ENCODE measurements around the gene FXYD7. TPM values are rescaled to one million over a fixed set of nuclear protein-coding genes. Genes with fewer than 3 reads are reported as not detected.

FXYD7 gene
- total RNA-seq, 3 donors from 2014 or later: 1.5 TPM; not detected in 2

DNA sequence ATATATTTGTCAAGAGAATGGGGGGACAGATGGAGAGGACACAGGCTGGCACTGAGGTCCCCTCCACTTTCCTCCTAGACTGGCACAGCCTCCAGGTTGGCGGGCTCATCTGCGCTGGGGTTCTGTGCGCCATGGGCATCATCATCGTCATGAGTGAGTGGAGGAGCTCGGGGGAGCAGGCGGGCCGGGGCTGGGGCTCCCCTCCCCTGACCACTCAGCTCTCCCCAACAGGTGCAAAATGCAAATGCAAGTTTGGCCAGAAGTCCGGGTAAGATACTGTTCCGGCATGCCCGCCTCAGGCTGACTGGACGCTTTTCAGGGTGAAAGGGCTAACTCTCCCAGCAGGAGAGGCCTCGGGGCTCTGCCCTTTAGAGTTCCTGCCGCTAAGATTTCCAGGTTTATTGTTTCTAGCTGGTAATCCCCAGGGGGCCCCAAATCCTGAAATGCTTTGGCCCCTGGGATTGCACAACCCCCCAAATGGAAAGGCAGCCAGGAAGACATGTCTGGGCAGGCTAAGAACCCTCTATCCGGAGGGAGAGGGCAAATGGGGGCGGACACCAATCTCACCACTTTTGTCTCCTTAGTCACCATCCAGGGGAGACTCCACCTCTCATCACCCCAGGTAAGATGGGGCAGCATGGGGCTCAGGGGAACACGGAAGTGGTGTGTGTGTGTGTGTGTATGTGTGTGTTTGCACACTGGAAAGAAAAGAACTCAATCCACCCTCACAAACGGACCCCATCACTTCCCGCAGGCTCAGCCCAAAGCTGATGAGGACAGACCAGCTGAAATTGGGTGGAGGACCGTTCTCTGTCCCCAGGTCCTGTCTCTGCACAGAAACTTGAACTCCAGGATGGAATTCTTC, 20.1 kb upstream of the FXYD7 start:
- Histone ChIP-seq H3K9me3 (no peaks in the 10 kb centered on the region), H3K36me3 (ENCODE audit: low read depth) (peaks cover 3% of the 10 kb centered on the region), H3K4me1 (ENCODE audit: low read depth) (peaks cover 59% of the 10 kb centered on the region), H3K4me3 (no peak overlapping the region)
- TF ChIP-seq, protein P1, sequence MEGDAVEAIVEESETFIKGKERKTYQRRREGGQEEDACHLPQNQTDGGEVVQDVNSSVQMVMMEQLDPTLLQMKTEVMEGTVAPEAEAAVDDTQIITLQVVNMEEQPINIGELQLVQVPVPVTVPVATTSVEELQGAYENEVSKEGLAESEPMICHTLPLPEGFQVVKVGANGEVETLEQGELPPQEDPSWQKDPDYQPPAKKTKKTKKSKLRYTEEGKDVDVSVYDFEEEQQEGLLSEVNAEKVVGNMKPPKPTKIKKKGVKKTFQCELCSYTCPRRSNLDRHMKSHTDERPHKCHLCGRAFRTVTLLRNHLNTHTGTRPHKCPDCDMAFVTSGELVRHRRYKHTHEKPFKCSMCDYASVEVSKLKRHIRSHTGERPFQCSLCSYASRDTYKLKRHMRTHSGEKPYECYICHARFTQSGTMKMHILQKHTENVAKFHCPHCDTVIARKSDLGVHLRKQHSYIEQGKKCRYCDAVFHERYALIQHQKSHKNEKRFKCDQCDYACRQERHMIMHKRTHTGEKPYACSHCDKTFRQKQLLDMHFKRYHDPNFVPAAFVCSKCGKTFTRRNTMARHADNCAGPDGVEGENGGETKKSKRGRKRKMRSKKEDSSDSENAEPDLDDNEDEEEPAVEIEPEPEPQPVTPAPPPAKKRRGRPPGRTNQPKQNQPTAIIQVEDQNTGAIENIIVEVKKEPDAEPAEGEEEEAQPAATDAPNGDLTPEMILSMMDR (IDR thresholded peaks at IDR 0.05): no peak
- intact Hi-C loops (cut with DNase I, micrococcal nuclease): no loop called here
- DNase-seq: no peak
- ATAC-seq: no peak

GRCh38 chr19:35123573-35123972, 19.5 kb upstream of the FXYD7 start:
- TF ChIP-seq, protein P1 (IDR thresholded peaks at IDR 0.05): no peak
- no peak overlapping the region for H3K4me3 ChIP-seq
- no peaks in the 10 kb centered on the region for H3K9me3 ChIP-seq
- DNase-seq (peak in 2 of 3 donors; percentile 63 to 64), ATAC-seq (peak; percentile 5)
- H3K36me3 ChIP-seq (ENCODE audit: low read depth): peaks cover 3% of the 10 kb centered on the region
- peaks cover 64% of the 10 kb centered on the region for H3K4me1 ChIP-seq (ENCODE audit: low read depth)
- intact Hi-C loops (cut with DNase I, micrococcal nuclease): no loop called here

- H3K9me3 ChIP-seq: no peaks in the 10 kb centered on the region
- peak; percentile 68 for ATAC-seq
- peaks cover 68% of the 10 kb centered on the region for H3K4me1 ChIP-seq (ENCODE audit: low read depth)
- TF ChIP-seq, protein P1 (IDR thresholded peaks at IDR 0.05): no peak
- peaks cover 3% of the 10 kb centered on the region for H3K36me3 ChIP-seq (ENCODE audit: low read depth)
- H3K4me3 ChIP-seq: peak overlapping the region; percentile 9
- DNase-seq: peak; percentile 95 to 97 (median 96)
- intact Hi-C loops (cut with DNase I, micrococcal nuclease): no loop called here
Measured at GRCh38 chr19:35124098-35125060, 18.7 kb upstream of the FXYD7 start.

DNA sequence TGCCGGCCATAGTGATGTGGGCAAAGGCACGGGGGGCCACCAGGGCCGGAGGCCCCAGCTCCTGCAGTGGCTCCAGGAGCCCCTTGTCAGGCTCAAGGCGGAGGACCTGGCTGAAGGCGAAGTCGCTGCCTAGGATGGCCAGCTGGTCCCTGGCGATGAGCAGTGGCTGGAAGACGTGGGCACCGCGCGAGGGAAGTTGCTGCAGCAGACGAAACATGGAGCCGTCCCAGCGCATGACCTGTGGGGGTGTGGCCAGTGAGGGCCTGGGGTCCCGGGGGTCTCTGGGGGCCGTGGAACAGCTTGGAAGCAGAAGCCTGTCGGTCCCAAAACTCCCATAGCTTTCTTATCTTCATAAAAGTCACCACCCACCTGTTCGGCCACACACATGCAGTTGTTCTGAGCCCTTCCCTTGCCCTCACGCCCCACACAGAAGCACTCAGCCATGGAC, 17.8 kb upstream of the FXYD7 start:
- peaks cover 3% of the 10 kb centered on the region for H3K36me3 ChIP-seq (ENCODE audit: low read depth)
- H3K9me3 ChIP-seq: no peaks in the 10 kb centered on the region
- DNase-seq (peak; percentile 53 to 73 (median 66)), ATAC-seq (peak; percentile 26)
- no peak overlapping the region for H3K4me3 ChIP-seq
- H3K4me1 ChIP-seq (ENCODE audit: low read depth): peaks cover 62% of the 10 kb centered on the region
- intact Hi-C loops (cut with DNase I, micrococcal nuclease): no loop called here
- TF ChIP-seq, protein P1 (IDR thresholded peaks at IDR 0.05): no peak

GRCh38 chr19:35125749-35126623, 17.1 kb upstream of the FXYD7 start:
- Histone ChIP-seq H3K9me3 (no peaks in the 10 kb centered on the region), H3K36me3 (ENCODE audit: low read depth) (no peaks in the 10 kb centered on the region), H3K4me1 (ENCODE audit: low read depth) (peaks cover 61% of the 10 kb centered on the region), H3K4me3 (no peak overlapping the region)
- ATAC-seq (peak; percentile 1), DNase-seq (peak in 2 of 3 donors; percentile 42 to 62)
- intact Hi-C loops (cut with DNase I, micrococcal nuclease): no loop called here
- TF ChIP-seq, protein P1 (IDR thresholded peaks at IDR 0.05): no peak
